SH-SY5Y (cell line): ENCODE data around the gene MACROD2.

Source experiments
- GATA2 ChIP-seq: IDR thresholded peaks from 2 replicates; pipeline ENCODE4 v1.6.1; 2011; ENCODE audit warnings: mild to moderate bottlenecking, low read depth, low read length
- GATA3 ChIP-seq: IDR thresholded peaks from 2 replicates; pipeline ENCODE4 v1.6.1; 2011; ENCODE audit warnings: low read depth, mild to moderate bottlenecking, low read length, moderate library complexity

GRCh38 chr20:14065774-14066173 lies 70.5 kb downstream of the MACROD2 start:
- TF ChIP-seq GATA2 (no peak), GATA3 (no peak)
